A549 (cell line): ENCODE measurements around the gene MYO5C.

Experiments used
- CTCF ChIP-seq: fragments of >200 bp; sonication (Bioruptor Twin); formaldehyde crosslinking; IDR thresholded peaks from 3 replicates; pipeline ENCODE4 v1.5.1; 2016
- ELK1 ChIP-seq: fragments of 150-350 bp; IDR thresholded peaks from 2 replicates; pipeline ENCODE4 v1.6.1; 2014; ENCODE audit warnings: low read depth, mild to moderate bottlenecking, low read length
- HOXA7 ChIP-seq: fragments of 250-450 bp; sonication (Bioruptor Pico); IDR thresholded peaks from 2 replicates; pipeline ENCODE4 v1.5.0; 2020; ENCODE audit warnings: mild to moderate bottlenecking, moderate library complexity
- RFX5 ChIP-seq: fragments of 450-650 bp; IDR thresholded peaks from 2 replicates; pipeline ENCODE4 v1.7.1; 2014; ENCODE audit warnings: antibody characterized with exemption, mild to moderate bottlenecking, moderate library complexity

GRCh38 chr15:52282418-52282817, 13.2 kb downstream of the MYO5C start:
- TF ChIP-seq RFX5 (no peak), HOXA7 (CRISPR knock-in tag) (no peak), ELK1 (no peak), CTCF (no peak)
